ENCODE results near the gene DPYD.

Gene DPYD

GRCh38 chr1:97726386-97726785 is 194.4 kb downstream of the DPYD start:
- Histone ChIP-seq H3K9ac (ENCODE audit: low read length) (no peak overlapping the region), H3K9me3 (replicated peaks; ENCODE audit: insufficient read depth, low read length) (no peaks in the 10 kb centered on the region), H2AFZ (ENCODE audit: low read length) (no peak overlapping the region), H3K27me3 (replicated peaks; ENCODE audit: insufficient read depth, low read length) (no peaks in the 10 kb centered on the region), H3K9me2 (replicated peaks; ENCODE audit: insufficient read depth, low read length) (no peaks in the 10 kb centered on the region), H4K20me1 (ENCODE audit: insufficient read depth, low read length) (no peaks in the 10 kb centered on the region), H3K79me2 (ENCODE audit: low read length) (no peaks in the 10 kb centered on the region), H3K4me1 (ENCODE audit: low read length) (no peaks in the 10 kb centered on the region), H3K4me3 (ENCODE audit: low read length) (no peak overlapping the region), H3F3A (ENCODE audit: insufficient read depth, low read length) (no peaks in the 10 kb centered on the region), H3K4me2 (ENCODE audit: low read depth, low read length) (no peak overlapping the region), H3K27ac (ENCODE audit: low read length) (no peak overlapping the region), H3K36me3 (replicated peaks; ENCODE audit: insufficient read depth, low read length) (no peaks in the 10 kb centered on the region)
- TF ChIP-seq EZH2 (optimal IDR thresholded peaks at IDR 0.05; ENCODE audit: low read depth, low read length): no peak
- TF ChIP-seq CTCF (IDR thresholded peaks at IDR 0.05; ENCODE audit: low read length): no peak
- TF ChIP-seq EZH2phosphoT487 (IDR thresholded peaks at IDR 0.05; ENCODE audit: low read length): no peak
- no peak for DNase-seq

- H3K79me2 ChIP-seq (ENCODE audit: low read length): no peaks in the 10 kb centered on the region
- no peak overlapping the region for H3K27ac ChIP-seq (ENCODE audit: low read length)
- no peaks in the 10 kb centered on the region for H3K27me3 ChIP-seq (replicated peaks; ENCODE audit: insufficient read depth, low read length)
- H3K9me2 ChIP-seq (replicated peaks; ENCODE audit: insufficient read depth, low read length): no peaks in the 10 kb centered on the region
- H4K20me1 ChIP-seq (ENCODE audit: insufficient read depth, low read length): no peaks in the 10 kb centered on the region
- no peak overlapping the region for H3K4me3 ChIP-seq (ENCODE audit: low read length)
- H3K4me2 ChIP-seq (ENCODE audit: low read depth, low read length): no peak overlapping the region
- no peak for TF ChIP-seq CTCF (IDR thresholded peaks at IDR 0.05; ENCODE audit: low read length)
- H3K4me1 ChIP-seq (ENCODE audit: low read length): no peaks in the 10 kb centered on the region
- H3K36me3 ChIP-seq (replicated peaks; ENCODE audit: insufficient read depth, low read length): no peaks in the 10 kb centered on the region
- no peak overlapping the region for H3K9ac ChIP-seq (ENCODE audit: low read length)
- DNase-seq: no peak
- no peaks in the 10 kb centered on the region for H3F3A ChIP-seq (ENCODE audit: insufficient read depth, low read length)
- no peaks in the 10 kb centered on the region for H3K9me3 ChIP-seq (replicated peaks; ENCODE audit: insufficient read depth, low read length)
- H2AFZ ChIP-seq (ENCODE audit: low read length): no peak overlapping the region
Observed at GRCh38 chr1:97721221-97721620, 199.6 kb downstream of the DPYD start.

- Histone ChIP-seq H3K4me3 (ENCODE audit: low read length) (no peak overlapping the region), H3K4me2 (ENCODE audit: low read depth, low read length) (no peak overlapping the region), H3K9me3 (replicated peaks; ENCODE audit: insufficient read depth, low read length) (no peaks in the 10 kb centered on the region), H3K79me2 (ENCODE audit: low read length) (no peaks in the 10 kb centered on the region), H3K4me1 (ENCODE audit: low read length) (no peaks in the 10 kb centered on the region), H3K9me2 (replicated peaks; ENCODE audit: insufficient read depth, low read length) (no peaks in the 10 kb centered on the region), H3K9ac (ENCODE audit: low read length) (no peak overlapping the region), H4K20me1 (ENCODE audit: insufficient read depth, low read length) (no peaks in the 10 kb centered on the region), H3K27ac (ENCODE audit: low read length) (no peak overlapping the region), H3F3A (ENCODE audit: insufficient read depth, low read length) (no peaks in the 10 kb centered on the region), H2AFZ (ENCODE audit: low read length) (no peak overlapping the region), H3K36me3 (replicated peaks; ENCODE audit: insufficient read depth, low read length) (no peaks in the 10 kb centered on the region), H3K27me3 (replicated peaks; ENCODE audit: insufficient read depth, low read length) (no peaks in the 10 kb centered on the region)
- DNase-seq: no peak
- no peak for TF ChIP-seq CTCF (IDR thresholded peaks at IDR 0.05; ENCODE audit: low read length)
- TF ChIP-seq EZH2 (optimal IDR thresholded peaks at IDR 0.05; ENCODE audit: low read depth, low read length): no peak
- no peak for TF ChIP-seq EZH2phosphoT487 (IDR thresholded peaks at IDR 0.05; ENCODE audit: low read length)
Observed at GRCh38 chr1:97712980-97713379, 207.9 kb downstream of the DPYD start.

- no peak overlapping the region for H3K9ac ChIP-seq (ENCODE audit: low read length)
- no peaks in the 10 kb centered on the region for H3K36me3 ChIP-seq (replicated peaks; ENCODE audit: insufficient read depth, low read length)
- H3K4me2 ChIP-seq (ENCODE audit: low read depth, low read length): no peak overlapping the region
- no peaks in the 10 kb centered on the region for H3K9me3 ChIP-seq (replicated peaks; ENCODE audit: insufficient read depth, low read length)
- H3K27me3 ChIP-seq (replicated peaks; ENCODE audit: insufficient read depth, low read length): no peaks in the 10 kb centered on the region
- TF ChIP-seq EZH2phosphoT487 (IDR thresholded peaks at IDR 0.05; ENCODE audit: low read length): no peak
- no peak for TF ChIP-seq EZH2 (optimal IDR thresholded peaks at IDR 0.05; ENCODE audit: low read depth, low read length)
- TF ChIP-seq CTCF (IDR thresholded peaks at IDR 0.05; ENCODE audit: low read length): no peak
- no peaks in the 10 kb centered on the region for H3K9me2 ChIP-seq (replicated peaks; ENCODE audit: insufficient read depth, low read length)
- H3K27ac ChIP-seq (ENCODE audit: low read length): no peak overlapping the region
- no peaks in the 10 kb centered on the region for H3F3A ChIP-seq (ENCODE audit: insufficient read depth, low read length)
- no peak overlapping the region for H2AFZ ChIP-seq (ENCODE audit: low read length)
- H3K4me3 ChIP-seq (ENCODE audit: low read length): no peak overlapping the region
- H3K79me2 ChIP-seq (ENCODE audit: low read length): no peaks in the 10 kb centered on the region
- H4K20me1 ChIP-seq (ENCODE audit: insufficient read depth, low read length): no peaks in the 10 kb centered on the region
- no peak for DNase-seq
- no peaks in the 10 kb centered on the region for H3K4me1 ChIP-seq (ENCODE audit: low read length)
Observed at GRCh38 chr1:97711858-97712257, 209.0 kb downstream of the DPYD start.
